ENCODE data around the gene SLC22A2.

Gene SLC22A2

DNA sequence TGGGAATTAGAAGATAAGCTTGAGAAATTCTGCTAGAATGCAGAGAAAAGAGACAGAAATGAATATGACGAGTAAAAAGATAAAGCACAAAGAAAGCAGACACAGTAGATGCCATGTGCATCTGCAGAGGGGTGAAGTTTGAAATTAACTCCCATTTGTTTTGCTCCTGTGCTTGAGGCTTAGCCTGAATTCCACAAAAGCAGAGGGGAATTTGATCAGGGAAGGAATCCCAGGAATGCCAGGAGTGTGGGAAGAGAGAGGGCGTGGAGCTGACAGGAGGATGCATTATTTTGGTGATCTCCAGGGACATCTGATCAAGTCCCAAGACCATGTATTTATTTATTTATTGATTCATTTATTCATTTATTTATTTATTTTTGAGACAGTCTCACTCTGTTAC is 81.4 kb downstream of the SLC22A2 start:
- no peak for TF ChIP-seq MAX (IDR thresholded peaks at IDR 0.05)
- no peak for TF ChIP-seq RAD21 (IDR thresholded peaks at IDR 0.05; ENCODE audit: low read depth)
- no peak for TF ChIP-seq TAF1 (IDR thresholded peaks at IDR 0.05; ENCODE audit: low read depth)
- TF ChIP-seq TEAD4 (IDR thresholded peaks at IDR 0.05): peak; percentile 21; the same call in 1 of the 2 replicates

DNA sequence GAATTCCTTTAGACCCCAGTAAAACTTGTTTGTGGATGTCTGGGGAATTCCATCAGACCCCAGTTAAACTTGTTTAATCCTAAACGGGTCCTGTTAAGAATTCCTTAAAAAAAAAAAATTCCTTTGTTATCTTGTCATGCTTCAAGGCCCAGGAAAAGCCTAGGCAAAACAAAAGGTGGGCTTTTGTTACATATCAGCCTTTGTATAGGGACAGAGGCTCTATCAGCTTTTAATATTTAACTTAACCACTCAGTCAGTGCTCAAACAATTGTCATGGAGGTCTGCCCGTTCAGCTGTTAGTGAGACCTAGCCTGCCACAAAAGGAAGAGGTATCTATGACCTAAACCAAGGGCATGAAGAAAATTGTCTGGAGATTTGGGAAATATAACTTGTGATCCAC is 83.9 kb downstream of the SLC22A2 start:
- TF ChIP-seq REST (IDR thresholded peaks at IDR 0.05; ENCODE audit: low read depth) (no peak), EGR1 (IDR thresholded peaks at IDR 0.05) (no peak), TCF12 (IDR thresholded peaks at IDR 0.05; ENCODE audit: low read depth) (no peak), TEAD4 (IDR thresholded peaks at IDR 0.05) (no peak), MAX (IDR thresholded peaks at IDR 0.05) (no peak), EP300 (IDR thresholded peaks at IDR 0.05; ENCODE audit: borderline replicate concordance) (no peak), ZBTB7A (IDR thresholded peaks at IDR 0.05; ENCODE audit: low read depth) (no peak), FOXM1 (IDR thresholded peaks at IDR 0.05; ENCODE audit: borderline replicate concordance, low read depth) (no peak), YY1 (IDR thresholded peaks at IDR 0.05; ENCODE audit: low read depth) (no peak), NFIC (IDR thresholded peaks at IDR 0.05) (no peak), CEBPB (IDR thresholded peaks at IDR 0.05) (no peak), TAF1 (IDR thresholded peaks at IDR 0.05; ENCODE audit: low read depth) (no peak), CREB1 (IDR thresholded peaks at IDR 0.05; ENCODE audit: low read depth) (no peak), RAD21 (IDR thresholded peaks at IDR 0.05; ENCODE audit: low read depth) (no peak)
- TF ChIP-seq, protein P1, sequence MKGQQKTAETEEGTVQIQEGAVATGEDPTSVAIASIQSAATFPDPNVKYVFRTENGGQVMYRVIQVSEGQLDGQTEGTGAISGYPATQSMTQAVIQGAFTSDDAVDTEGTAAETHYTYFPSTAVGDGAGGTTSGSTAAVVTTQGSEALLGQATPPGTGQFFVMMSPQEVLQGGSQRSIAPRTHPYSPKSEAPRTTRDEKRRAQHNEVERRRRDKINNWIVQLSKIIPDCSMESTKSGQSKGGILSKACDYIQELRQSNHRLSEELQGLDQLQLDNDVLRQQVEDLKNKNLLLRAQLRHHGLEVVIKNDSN (IDR thresholded peaks at IDR 0.05): no peak

GRCh38 chr6:160173806-160174527 is 84.7 kb downstream of the SLC22A2 start:
- TF ChIP-seq NFIC (IDR thresholded peaks at IDR 0.05): no peak
- TF ChIP-seq FOXM1 (IDR thresholded peaks at IDR 0.05; ENCODE audit: borderline replicate concordance, low read depth): no peak
- TF ChIP-seq RAD21 (IDR thresholded peaks at IDR 0.05; ENCODE audit: low read depth): no peak
- TF ChIP-seq CEBPB (IDR thresholded peaks at IDR 0.05): no peak
- no peak for TF ChIP-seq REST (IDR thresholded peaks at IDR 0.05; ENCODE audit: low read depth)
- no peak for TF ChIP-seq EGR1 (IDR thresholded peaks at IDR 0.05)
- TF ChIP-seq, protein P1 (IDR thresholded peaks at IDR 0.05): no peak
- TF ChIP-seq EP300 (IDR thresholded peaks at IDR 0.05; ENCODE audit: borderline replicate concordance): no peak
- TF ChIP-seq TAF1 (IDR thresholded peaks at IDR 0.05; ENCODE audit: low read depth): no peak
- no peak for TF ChIP-seq TEAD4 (IDR thresholded peaks at IDR 0.05)
- TF ChIP-seq CREB1 (IDR thresholded peaks at IDR 0.05; ENCODE audit: low read depth): no peak
- no peak for TF ChIP-seq MAX (IDR thresholded peaks at IDR 0.05)
- TF ChIP-seq ZBTB7A (IDR thresholded peaks at IDR 0.05; ENCODE audit: low read depth): no peak
- no peak for TF ChIP-seq TCF12 (IDR thresholded peaks at IDR 0.05; ENCODE audit: low read depth)
- TF ChIP-seq YY1 (IDR thresholded peaks at IDR 0.05; ENCODE audit: low read depth): no peak

GRCh38 chr6:160172704-160173103 is 85.9 kb downstream of the SLC22A2 start:
- no peak for TF ChIP-seq CEBPB (IDR thresholded peaks at IDR 0.05)
- no peak for TF ChIP-seq EGR1 (IDR thresholded peaks at IDR 0.05)

- TF ChIP-seq REST (IDR thresholded peaks at IDR 0.05; ENCODE audit: low read depth) (no peak), EP300 (IDR thresholded peaks at IDR 0.05; ENCODE audit: borderline replicate concordance) (no peak), TCF12 (IDR thresholded peaks at IDR 0.05; ENCODE audit: low read depth) (no peak), CREB1 (IDR thresholded peaks at IDR 0.05; ENCODE audit: low read depth) (no peak), CEBPB (IDR thresholded peaks at IDR 0.05) (no peak), YY1 (IDR thresholded peaks at IDR 0.05; ENCODE audit: low read depth) (no peak), ZBTB7A (IDR thresholded peaks at IDR 0.05; ENCODE audit: low read depth) (no peak)
- TF ChIP-seq, protein P1 (IDR thresholded peaks at IDR 0.05): no peak
Measured at GRCh38 chr6:160170018-160170680, 88.5 kb downstream of the SLC22A2 start.

All from Ishikawa (cell line).